SU-DHL-6 (cell line): ENCODE results near the gene MYOM3.

ENCODE experiments used
- H2AFZ ChIP-seq: fragments of 200-600 bp; sonication (generic); 2 replicates; pipeline ENCODE4 v1.6.1; 2014; ENCODE audit warnings: low read depth, mild to moderate bottlenecking, moderate library complexity, mixed read lengths, antibody characterized with exemption, low read length; ENCODE audit not compliant: severe bottlenecking
- H3F3A ChIP-seq: fragments of 200-600 bp; shearing (Covaris generic); 2 replicates; pipeline ENCODE4 v1.6.0; 2016; ENCODE audit warnings: antibody characterized with exemption, mild to moderate bottlenecking; ENCODE audit not compliant: insufficient read depth
- H3K27ac ChIP-seq: fragments of 200-600 bp; sonication (generic); 2 replicates; pipeline ENCODE4 v1.5.1; 2016; ENCODE audit warnings: low read depth, mild to moderate bottlenecking, low read length, moderate library complexity, mixed read lengths
- H3K27me3 ChIP-seq: fragments of 200-600 bp; sonication (generic), shearing (Covaris generic); 2 replicates; pipeline ENCODE4 v1.6.0; 2014; ENCODE audit warnings: mild to moderate bottlenecking, low read length
- H3K36me3 ChIP-seq: fragments of 200-600 bp; sonication (generic); 2 replicates; pipeline ENCODE4 v1.6.1; 2014; ENCODE audit warnings: mild to moderate bottlenecking, low read length, mixed read lengths
- H3K4me2 ChIP-seq: fragments of 300-600, 200-600 bp; shearing (Covaris generic), sonication (generic); 2 replicates; pipeline ENCODE4 v1.6.0; 2014; ENCODE audit warnings: low read length, low read depth, mild to moderate bottlenecking; ENCODE audit not compliant: poor library complexity, severe bottlenecking
- H3K4me3 ChIP-seq: fragments of 200-600 bp; sonication (generic); 2 replicates; pipeline ENCODE4 v1.5.1; 2014; ENCODE audit warnings: antibody characterized with exemption, low read length, mild to moderate bottlenecking, mixed read lengths; ENCODE audit not compliant: insufficient read depth, poor library complexity, severe bottlenecking
- H3K79me2 ChIP-seq: fragments of 200-600 bp; sonication (generic); 2 replicates; pipeline ENCODE4 v1.6.1; 2014; ENCODE audit warnings: mild to moderate bottlenecking, low read length, moderate library complexity; ENCODE audit not compliant: insufficient read depth
- H3K9ac ChIP-seq: fragments of 200-600 bp; sonication (generic); 2 replicates; pipeline ENCODE4 v1.7.0; 2014; ENCODE audit warnings: mild to moderate bottlenecking, low read length
- H3K9me2 ChIP-seq: fragments of 200-600 bp; sonication (generic); replicated peaks from 2 replicates; pipeline ENCODE4 v1.6.1; 2014; ENCODE audit warnings: low read length; ENCODE audit not compliant: insufficient read depth
- H3K9me3 ChIP-seq: fragments of 200-600 bp; sonication (generic); 2 replicates; pipeline ENCODE4 v1.6.1; 2014; ENCODE audit warnings: low read length, mixed read lengths; ENCODE audit not compliant: insufficient read depth
- H4K20me1 ChIP-seq: fragments of 200-600 bp; sonication (generic); 2 replicates; pipeline ENCODE4 v1.6.1; 2014; ENCODE audit warnings: low read depth, mild to moderate bottlenecking, antibody characterized with exemption, low read length, moderate library complexity, mixed read lengths
- CTCF ChIP-seq: fragments of 200-600 bp; sonication (generic); IDR thresholded peaks from one replicate; pipeline ENCODE4 v1.5.1; 2017; ENCODE audit warnings: antibody characterized with exemption, mild to moderate bottlenecking, low read length, moderate library complexity; ENCODE audit not compliant: insufficient read depth, poor library complexity, severe bottlenecking
- EZH2phosphoT487 ChIP-seq: fragments of 200-600 bp; sonication (generic), shearing (Covaris generic); conservative IDR thresholded peaks from 2 replicates; pipeline ENCODE4 v1.6.1; 2018; ENCODE audit warnings: mild to moderate bottlenecking, antibody characterized with exemption, low read length, moderate library complexity, mixed read lengths

MYOM3 gene

GRCh38 chr1:24075946-24076345, 36.0 kb downstream of the MYOM3 start:
- no peaks in the 10 kb centered on the region for H3K9me2 ChIP-seq
- no peaks in the 10 kb centered on the region for H4K20me1 ChIP-seq
- no peaks in the 10 kb centered on the region for H3K36me3 ChIP-seq
- no peaks in the 10 kb centered on the region for H3F3A ChIP-seq
- no peaks in the 10 kb centered on the region for H3K79me2 ChIP-seq
- no peaks in the 10 kb centered on the region for H3K27me3 ChIP-seq
- H3K9me3 ChIP-seq = no peaks in the 10 kb centered on the region
- H3K4me3 ChIP-seq = no peak overlapping the region
- no peak for TF ChIP-seq CTCF
- no peak for TF ChIP-seq EZH2phosphoT487
- H3K4me2 ChIP-seq = no peak overlapping the region
- H3K9ac ChIP-seq = no peak overlapping the region
- H2AFZ ChIP-seq = no peak overlapping the region
- H3K27ac ChIP-seq = no peak overlapping the region

GRCh38 chr1:24075590-24075854, 36.4 kb downstream of the MYOM3 start:
- Histone ChIP-seq H4K20me1 (no peaks in the 10 kb centered on the region), H3K4me3 (no peak overlapping the region), H3K4me2 (no peak overlapping the region), H3K27ac (no peak overlapping the region), H3K79me2 (no peaks in the 10 kb centered on the region), H2AFZ (no peak overlapping the region), H3F3A (no peaks in the 10 kb centered on the region), H3K9me3 (no peaks in the 10 kb centered on the region), H3K36me3 (no peaks in the 10 kb centered on the region), H3K27me3 (no peaks in the 10 kb centered on the region), H3K9ac (no peak overlapping the region), H3K9me2 (no peaks in the 10 kb centered on the region)
- no peak for TF ChIP-seq EZH2phosphoT487
- no peak for TF ChIP-seq CTCF

GRCh38 chr1:24074817-24075589, 36.9 kb downstream of the MYOM3 start:
- Histone ChIP-seq H4K20me1 (no peaks in the 10 kb centered on the region), H2AFZ (no peak overlapping the region), H3K4me2 (no peak overlapping the region), H3K79me2 (no peaks in the 10 kb centered on the region), H3K36me3 (no peaks in the 10 kb centered on the region), H3F3A (peaks cover 4% of the 10 kb centered on the region), H3K4me3 (no peak overlapping the region), H3K9me2 (no peaks in the 10 kb centered on the region), H3K9me3 (no peaks in the 10 kb centered on the region), H3K27ac (no peak overlapping the region), H3K27me3 (no peaks in the 10 kb centered on the region), H3K9ac (no peak overlapping the region)
- TF ChIP-seq EZH2phosphoT487 (no peak), CTCF (no peak)
